GM23248 (cell line): Measurements from ENCODE around the gene KCNJ12.

ENCODE experiments used
- EZH2 ChIP-seq: fragments of 200-600 bp; sonication (generic); IDR thresholded peaks from 2 replicates; pipeline ENCODE4 v1.6.1; 2018; ENCODE audit warnings: antibody characterized with exemption, mild to moderate bottlenecking; ENCODE audit not compliant: insufficient read depth, poor library complexity, severe bottlenecking
- EZH2phosphoT487 ChIP-seq: fragments of 200-600 bp; sonication (generic); IDR thresholded peaks from 2 replicates; pipeline ENCODE4 v1.6.1; 2018; ENCODE audit warnings: antibody characterized with exemption, moderate library complexity, mild to moderate bottlenecking, low read depth; ENCODE audit not compliant: insufficient read depth

DNA sequence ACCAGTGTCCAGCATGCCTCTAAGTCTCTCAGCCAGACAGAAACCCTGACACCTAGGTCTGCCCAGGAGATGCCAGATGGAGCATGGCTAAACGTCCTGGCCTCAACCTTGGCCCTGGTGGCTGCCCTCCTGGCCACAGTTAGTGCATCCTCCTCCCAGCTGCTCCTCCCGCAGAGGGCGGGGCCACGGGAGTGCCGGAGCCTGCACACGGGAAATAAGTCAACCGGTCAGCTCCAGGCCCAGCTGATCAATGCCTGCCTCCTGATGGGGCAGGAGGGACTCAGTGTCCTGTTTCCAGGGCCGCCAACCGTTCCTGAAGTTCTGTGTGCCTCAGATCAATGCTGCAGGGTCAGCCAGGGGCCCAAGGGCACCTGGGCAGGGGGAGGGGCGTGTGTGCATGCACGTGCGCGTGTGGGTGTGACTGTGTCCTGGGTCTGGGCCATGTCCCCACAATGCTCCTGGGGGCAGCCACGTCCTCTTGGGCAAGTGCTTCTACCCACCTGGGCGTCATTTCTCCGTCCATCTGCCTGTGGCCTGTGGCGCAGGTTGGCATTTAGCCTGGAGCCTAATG, 4.6 kb upstream of the KCNJ12 start:
- TF ChIP-seq EZH2, result no peak
- TF ChIP-seq EZH2phosphoT487, result no peak
